ENCODE measurements around the gene LMX1B.
"Not testable (repeated sequence)": the region's sequence is repeated elsewhere in the genome, so short reads cannot be mapped to it uniquely, and the experiment has no call there.

The LMX1B gene

DNA sequence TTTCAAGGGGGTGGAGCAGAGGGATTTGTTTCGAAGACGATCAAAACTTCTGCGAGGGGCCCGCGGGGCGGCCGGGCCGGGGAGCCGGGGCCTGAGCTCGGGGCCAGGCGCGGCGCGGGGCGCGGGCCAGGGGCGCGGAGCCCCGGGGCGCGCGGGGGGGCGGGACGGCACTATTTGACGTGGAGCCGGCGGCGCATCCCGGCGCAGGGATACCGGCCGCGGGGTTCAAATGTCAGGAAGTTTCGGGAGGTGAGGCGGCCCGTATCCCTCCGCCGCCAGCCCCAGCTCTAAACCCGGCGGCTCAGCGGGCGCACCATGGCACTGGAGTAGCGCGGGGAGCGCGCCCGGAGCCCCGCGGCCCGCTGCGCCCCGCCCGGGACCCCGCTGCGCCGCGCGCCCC lies at the start of gene LMX1B:
TSS of gene LMX1B (plus strand) at position 278 of the 400 bp plus-strand sequence. CDS start 522 bp downstream, outside the sequence.
- DNase-seq: no peak

DNA sequence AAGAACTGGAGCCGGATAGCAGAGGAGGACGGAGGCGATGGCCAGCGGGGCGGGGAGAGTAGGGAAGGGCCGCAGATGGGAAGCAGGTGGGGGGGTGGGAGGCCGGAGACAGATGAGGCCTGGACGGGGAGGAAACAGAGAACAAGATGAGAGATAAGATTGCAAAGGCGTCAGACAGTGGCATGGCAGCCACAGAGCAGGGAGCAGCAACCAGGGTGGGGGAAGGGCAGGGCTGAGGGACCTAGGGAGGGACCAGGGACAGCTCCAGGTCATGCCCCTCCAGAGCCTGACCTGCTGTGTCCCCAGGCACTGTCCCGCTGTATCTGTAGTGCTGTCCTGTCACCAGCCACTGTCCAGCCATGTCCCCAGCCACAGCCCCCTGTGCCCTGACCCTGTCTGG lies 49.6 kb upstream of the LMX1B start:
- DNase-seq: no peak

DNA sequence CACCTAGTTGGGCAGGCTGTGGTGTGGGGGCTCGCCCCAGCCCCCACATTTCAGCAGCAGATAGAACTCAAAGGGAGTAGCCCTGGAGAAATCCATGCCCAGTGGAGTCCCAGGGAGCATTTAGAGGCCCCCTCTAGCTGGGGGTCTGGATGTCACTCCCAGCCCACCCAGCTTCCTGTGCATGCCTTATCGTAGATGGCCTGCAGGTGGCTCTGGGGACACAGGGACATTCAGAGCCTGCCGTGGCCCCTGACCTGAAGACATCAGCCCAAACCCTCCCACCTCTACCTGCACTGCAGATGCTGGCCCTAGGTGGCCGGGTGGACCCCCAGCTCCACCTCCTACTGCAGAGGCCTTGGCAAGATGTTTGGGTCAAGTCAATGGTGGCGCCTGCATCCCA lies 49.0 kb upstream of the LMX1B start:
- DNase-seq: no peak

DNA sequence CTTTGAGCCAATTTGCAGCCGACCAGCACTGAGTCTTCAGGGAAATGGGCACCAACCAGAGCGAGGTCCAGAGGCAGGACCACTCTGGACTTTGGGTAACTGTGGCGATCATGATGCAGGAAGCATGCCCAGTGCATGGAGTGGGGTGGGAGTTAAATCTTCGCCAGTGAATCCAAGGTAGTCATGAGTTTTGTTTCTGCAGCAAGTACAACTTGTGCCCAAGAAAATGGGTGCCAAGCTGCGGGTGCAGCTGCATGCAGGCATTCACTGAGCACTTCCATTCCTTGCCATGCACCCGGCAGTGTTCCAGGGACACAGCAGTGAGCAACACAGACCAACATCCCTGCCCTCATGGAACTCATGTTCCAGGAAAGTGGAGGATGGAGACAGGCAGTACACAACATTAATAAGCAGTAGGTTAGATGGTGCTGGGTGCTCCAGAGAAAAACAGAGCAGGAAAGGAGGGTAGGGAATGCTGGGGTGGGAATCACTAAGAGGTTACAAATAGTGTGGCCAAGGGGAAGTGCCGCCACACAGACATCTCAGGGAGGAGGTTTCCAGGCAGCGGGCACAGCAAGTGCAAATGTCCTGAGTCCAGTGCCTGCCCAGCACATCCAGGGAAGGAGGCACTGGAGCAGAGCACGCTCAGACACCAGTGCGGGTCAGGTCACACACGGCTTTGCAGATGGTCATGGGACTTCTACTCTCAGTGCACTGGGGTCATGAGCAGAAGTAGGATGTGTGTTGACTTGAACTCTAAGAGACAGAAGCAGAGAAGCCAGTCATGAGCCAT lies 48.2 kb upstream of the LMX1B start:
- no peak for DNase-seq

DNA sequence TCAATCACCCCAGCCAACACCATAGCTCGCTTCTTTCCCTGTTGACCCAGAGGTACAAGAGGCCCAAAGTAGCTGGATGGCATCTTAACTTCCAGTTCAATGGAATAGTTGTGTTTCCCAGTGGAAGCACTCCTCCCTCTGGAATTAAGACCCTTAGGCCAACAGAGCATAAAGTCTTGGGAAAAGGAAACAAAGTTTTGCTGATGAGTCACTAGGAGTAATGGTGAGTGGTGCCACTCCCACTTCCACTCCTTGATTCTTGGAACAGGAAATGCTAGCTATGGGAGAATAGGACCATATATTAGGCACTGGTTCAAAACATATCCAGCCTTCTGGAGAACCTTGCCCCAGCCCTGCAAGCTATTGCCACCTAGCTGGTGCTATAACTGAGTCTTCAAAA lies 44.7 kb upstream of the LMX1B start:
- no peak for DNase-seq

DNA sequence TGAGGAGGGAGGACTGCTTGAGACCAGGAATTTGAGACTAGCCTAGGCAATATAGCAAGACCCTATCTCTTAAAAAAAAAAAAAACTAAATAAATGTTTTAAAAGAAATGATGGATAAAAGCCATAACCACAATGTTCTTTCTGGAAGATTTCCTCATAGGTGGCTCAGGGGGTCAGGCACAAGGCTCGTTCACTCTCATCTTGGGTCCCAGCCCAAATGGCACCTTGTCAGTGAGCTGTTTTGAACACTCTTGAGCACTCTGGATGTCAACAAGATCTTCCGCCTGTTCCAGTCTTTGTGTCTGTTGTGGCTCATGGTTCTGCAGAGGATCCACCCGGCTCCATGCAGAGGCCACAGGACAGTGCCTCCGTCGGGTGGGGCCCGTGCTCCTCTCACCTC lies 35.7 kb upstream of the LMX1B start:
- no peak for DNase-seq

DNA sequence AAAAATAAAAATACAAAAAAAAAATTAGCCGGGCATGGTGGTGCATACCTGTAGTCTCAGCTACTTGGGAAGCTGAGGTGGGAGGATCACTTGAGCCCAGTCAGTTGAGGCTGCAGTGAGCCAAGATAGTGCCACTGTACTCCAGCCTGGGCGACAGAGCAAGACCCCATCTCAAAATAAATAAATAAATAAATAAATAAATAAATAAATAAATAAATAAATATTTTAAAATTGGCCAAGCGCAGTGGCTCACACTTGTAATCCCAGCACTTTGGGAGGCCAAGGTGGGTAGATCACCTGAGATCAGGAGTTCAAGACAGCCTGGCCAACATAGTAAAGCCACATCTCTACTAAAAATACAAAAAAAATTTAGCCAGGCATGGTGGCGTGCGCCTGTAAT lies 33.4 kb upstream of the LMX1B start:
- not testable (repeated sequence) for DNase-seq

DNA sequence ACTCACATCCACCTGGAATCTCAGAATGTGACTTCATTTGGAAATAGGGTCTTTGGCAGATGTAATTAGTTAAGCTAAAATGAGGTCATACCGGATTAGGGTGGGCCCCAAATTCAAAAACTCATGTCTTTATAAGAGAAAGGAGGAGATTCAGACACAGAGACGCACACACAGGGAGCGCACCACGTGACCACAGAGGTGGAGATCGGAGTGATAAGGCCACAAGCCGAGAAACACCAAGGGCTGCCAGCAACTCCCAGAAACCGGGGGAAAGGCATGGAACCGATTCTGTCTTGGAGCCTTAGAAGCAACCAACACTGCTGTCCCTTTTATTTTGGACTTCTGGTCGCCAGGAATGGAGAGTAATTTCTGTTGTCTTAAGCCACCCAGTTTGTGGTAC lies 31.8 kb upstream of the LMX1B start:
- DNase-seq: no peak

DNA sequence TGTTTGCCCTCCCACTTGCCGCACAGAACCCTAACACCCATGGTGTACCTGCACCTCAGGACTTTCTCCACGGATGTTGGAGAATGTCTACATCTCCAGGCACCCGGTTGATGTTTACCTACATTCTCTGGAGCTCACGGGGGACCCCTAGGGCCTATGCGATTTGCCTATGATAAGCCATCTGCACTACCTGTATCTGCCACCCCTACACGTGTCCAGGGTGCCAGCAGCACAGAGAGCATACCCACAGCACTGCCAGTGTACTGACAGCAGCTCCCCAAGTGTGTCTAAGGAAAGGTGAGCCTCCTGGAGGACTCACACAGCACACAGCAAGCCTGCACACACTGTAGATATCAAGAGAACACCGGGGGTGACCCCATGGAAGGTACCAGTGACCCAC lies 31.3 kb upstream of the LMX1B start:
- DNase-seq: no peak

DNA sequence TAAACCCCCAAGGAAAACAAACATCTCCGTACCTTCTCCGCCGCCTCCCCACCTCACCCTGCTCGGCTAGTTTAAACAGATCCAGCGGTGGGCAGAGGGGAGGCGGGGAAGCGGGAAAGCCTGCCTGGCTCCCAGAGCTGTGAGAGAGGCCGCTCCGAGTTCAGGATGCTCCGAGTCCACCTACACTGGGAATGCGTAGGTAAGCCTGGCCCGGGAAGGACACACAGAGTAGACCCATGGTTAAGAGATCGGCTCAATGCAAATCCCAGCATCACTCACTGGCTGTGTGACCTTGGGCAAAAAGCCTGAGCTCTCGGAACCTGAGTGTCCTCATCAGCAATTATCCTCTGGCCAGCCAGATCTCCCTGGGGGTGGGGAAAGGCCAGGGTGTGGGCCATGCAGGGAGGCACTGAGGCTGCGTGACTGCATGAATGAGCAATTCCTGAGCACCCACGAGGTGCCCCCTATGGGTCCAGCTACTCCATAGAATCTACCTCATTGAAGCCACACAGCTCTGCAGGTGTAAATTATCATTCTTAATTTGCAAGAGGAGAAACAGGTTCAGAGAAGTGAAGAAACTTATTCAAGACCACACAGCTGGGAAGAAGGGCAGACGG lies 30.5 kb upstream of the LMX1B start:
- no peak for DNase-seq

DNA sequence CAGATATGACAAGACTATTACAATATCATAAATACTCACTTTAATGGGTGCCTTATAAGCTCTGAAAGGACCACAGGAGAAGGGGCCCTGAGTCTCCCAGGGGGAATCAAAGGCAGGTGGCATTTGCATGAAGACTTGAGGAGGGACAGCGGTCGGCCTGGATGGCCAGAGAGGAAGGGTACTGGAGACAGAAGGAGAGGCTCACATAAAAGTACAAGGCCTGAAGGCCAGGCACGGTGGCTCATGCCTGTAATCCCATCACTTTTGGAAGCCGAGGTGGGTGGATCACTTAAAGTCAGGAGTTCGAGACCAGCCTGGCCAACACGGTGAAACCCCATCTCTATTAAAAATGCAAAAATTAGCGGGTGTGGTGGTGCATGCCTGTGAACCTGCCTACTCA lies 29.1 kb upstream of the LMX1B start:
- DNase-seq: no peak

DNA sequence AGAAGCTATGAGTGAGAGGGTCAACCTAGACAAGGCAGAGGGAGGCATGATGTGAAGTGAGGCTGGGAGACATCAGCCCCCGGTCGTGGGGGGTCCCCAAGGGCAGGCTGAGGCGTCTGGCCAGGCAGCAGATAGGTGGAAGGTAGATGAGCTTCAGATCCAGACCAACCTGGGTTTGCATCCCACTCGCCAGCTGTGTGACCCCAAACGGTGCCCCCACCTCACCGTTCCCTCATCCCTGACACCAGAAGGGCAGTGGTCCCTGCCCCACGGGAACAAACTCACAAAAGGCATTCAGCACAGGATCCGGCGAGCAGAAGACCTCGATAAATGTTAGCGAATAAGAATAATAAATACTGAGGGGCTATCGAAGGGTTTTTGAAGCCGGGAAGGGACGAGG lies 27.5 kb upstream of the LMX1B start:
- no peak for DNase-seq

DNA sequence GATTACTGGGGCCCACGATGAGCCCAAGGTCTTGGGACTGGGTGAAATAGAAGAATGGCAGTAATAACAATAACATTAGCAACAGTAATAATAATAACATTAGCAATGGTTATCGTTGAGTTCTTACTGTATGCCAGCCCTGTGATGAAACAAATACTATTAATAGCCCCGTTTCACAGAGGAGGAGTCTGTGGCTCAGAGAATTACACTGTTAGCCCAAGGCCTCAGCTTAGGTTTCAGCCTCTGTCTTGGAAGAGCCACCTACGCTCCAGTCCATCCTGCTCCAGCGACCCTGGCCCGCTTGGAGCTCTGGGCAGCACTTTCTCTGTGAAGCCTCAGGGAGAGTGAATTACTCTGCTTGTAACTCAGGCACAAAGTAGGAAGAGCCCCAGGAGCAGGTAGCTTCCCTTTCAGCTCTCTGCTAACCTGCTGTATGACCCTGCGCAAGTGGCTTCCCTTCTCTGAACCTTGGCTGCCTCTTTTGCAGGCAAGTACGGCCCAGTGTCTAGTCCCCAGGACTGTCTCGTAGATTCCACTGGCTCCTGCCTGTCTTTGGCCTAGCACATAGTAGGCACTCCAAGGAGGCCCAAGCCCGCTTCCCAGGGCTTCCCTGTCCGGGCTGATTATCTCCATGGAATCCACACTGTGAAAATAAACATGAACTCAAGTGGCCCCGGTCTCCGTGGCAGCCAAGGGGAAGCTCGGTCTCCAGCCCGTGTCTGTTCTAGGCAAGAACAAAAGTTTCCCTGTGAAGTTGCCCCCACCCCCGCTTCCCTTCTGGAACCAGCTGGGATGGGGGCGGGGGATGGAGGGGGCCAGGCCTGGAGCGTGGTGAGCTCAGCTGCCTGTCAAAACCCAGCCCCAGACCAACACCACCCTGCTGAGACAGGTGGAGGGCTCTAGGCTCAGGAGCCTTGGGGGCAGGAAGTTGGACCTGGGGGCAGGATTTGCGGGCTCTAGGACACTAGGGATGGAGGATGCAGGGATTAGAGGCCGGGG lies 26.2 kb upstream of the LMX1B start:
- DNase-seq: no peak

DNA sequence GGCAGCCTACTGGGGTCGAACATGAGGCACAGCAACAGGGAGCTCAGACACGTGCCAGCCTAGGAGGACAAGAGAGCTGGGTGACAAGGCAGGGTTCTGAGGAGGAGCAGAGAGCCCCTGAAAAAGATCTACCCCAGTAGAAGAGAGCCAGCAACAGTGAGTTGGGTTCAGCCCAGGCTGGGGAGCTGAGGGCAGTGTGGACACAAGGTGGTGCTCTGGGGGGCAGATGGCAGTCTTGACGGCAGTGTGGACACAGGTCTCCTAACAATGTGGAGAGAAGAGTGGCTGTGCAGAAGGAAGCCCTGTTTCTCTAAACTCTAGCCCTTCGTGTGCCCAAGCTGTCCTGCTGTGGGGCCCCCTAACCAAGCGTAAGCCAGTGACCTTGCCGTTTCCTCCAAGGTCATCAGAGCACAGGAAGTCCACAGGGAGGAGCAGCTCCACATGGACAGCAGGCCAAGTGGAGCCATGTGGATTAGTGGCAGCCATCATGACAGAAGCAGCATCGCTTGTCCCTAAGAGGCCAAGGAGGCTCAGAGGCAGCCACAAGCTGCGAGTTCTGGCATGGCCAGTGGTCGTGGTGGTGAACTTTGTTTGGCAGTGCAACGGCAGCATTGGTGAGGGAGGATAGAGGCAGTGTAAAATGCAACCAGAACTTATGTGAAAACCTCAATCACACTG lies 25.1 kb upstream of the LMX1B start:
- DNase-seq: no peak

DNA sequence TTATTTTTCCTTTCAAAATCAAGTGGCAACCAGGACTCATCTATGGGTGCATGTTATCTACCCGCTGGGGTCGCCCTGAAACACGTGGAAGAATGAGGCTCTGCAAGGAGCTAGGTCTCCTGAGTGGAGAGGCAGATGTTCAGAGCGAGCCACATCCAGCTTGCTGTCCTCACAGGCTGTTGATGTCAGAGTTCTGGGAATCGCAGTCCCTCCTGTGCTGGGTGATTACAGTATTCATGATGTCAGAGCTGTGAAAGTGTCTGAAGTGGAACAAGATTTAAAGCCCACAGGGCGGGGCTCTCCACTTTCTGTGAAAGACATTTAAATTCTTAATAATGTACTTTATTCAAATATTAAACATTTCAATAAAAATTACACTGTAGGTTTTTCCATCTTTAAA lies 24.4 kb upstream of the LMX1B start:
- DNase-seq: no peak

DNA sequence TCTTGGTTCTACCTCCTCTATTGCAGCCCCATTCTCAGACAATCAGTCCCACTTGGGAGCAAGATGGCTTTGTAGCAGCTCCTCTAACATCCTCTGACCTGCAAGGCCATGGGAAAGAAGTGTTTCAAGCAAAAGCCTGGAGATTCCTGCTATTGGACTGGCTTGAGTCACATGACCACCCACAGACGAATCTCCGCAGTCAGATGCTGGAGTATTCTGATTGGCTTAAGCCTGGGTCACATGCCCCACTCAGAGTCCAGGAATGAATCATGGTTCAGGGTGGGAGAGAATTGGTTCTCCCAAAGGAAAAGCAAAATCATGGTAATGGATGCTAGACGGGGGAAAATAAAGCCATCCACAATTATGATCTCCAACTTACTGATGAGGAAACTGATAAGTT lies 22.6 kb upstream of the LMX1B start:
- no peak for DNase-seq

DNA sequence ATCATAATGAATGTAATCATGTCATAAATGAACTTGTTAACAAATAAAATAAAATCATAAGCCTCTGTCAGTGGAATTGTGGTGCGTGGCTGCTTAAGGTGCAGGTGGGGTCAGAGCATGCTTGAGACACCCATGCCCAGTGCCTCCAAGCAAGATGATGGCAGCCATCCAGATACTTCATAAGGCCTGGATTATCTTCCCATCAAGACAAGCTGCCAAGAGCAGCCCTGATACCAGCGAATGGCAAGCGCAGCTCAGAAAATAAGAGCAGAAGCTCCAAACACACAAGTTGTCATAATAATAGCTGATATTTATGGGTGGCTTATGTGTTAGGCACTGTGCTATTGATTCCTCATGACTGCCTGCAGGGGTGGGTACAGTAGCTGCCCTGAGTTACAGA lies 21.8 kb upstream of the LMX1B start:
- no peak for DNase-seq

DNA sequence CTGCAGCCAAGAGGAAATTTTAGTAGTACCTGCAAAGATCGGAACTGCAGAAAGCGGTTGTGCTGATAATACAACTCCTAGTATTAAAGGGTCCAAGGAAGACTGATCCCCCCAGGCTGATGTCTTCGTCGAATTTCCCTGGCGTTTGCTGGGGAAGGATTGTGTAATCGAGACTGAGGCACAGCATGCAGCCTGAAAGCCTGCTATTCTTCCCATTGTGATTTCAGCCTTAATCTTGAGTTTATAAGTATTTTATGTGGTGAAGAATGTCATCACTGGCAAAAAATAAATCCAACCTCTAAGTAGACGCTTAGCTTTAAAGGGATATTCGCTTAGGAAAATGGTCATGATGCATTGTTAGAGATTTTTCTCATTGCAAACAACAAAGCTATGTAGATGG lies 21.3 kb upstream of the LMX1B start:
- no peak for DNase-seq

DNA sequence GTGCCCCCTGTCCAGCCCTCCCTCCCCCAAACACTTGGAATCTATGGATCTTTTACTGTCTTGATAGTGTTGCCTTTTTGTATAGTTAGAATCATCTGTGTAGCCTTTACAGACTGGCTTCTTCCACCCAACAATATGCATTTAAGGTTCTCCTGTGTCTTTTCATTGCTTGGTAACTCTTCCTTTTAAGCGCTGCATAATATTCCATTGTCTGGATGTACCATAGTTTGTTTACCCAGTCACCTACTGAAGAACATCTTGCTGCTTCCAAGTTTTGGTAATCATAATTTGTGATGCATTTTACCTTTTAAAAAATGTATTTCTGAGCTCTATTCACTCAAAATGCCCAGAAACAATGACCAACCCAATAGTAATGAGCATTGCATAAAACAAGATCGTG lies 17.7 kb upstream of the LMX1B start:
- DNase-seq: no peak

DNA sequence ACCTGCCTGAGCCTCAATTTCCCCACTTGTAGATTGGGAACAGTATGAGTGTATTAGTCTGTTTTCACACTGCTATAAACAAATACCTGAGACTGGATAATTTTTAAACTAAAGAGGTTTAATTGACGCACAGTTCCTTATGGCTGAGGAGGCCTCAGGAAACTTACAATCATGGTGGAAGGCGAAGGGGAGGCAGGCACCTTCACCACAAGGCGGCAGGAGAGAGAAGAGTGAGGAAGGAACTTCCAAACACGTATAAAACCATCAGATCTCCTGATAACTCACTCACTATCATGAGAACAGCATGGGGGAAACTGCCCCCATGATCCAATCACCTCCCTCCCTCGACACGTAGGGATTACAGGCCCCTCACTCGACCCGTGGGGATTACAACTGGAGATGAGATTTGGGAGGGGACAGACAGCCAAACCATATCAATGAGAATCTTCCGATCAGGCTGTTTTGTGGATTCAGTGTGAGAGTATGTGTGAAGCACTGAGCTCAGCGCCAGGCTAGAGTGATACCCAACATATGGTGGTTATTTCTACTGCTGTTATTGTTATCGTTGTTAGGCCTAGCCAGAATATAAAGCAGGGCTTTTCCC lies 14.6 kb upstream of the LMX1B start:
- DNase-seq: no peak

DNA sequence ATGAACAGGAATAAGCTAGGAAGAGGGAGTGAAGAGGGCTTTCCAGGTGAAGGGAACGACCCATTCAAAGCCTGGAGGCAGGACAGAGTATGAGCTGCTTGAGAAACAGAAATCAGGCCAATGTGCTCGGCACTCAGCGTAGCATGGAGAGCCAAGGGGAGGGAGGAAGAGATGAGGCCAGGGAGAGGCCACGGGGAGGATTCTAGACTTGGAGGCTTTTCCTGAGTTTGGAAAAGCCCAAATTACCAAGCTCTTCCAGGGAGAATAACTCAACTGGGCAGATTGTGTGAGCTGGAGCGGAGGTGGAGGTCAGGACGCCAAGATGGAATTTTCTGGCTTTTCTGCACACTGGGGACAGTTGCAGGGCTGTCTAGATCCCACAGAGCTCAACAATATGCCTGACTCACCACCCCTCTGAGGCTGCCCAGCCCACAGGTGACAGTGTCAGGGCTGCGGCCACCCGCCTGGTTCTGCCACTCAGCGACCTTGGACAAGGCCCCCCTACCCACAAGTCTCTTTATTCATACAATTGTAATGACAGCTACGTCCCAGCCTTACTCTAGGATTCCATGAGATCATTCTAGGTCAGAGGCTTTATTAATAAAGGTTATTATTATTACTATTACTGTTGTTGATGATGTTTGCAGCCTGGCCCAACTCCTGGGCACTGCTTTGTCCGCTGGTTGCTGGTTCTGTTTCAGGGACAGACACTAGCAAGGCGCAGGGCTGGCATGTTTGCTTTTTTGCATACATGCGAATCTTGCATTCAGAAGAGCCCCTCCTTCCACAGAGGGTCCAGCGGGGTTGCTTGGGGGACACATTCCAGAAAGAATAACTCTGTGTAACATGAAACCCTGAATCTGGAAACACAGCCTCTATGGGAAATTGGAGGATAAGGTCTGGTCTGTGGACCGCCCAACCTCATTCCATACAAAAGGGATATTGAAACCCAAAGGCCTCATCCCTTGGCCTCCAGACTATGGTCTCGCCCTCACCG lies 9.4 kb upstream of the LMX1B start:
- DNase-seq: no peak

Measured in NCI-H446 (cell line).